ENCODE results near the gene ZNF454.
A peak's percentile ranks its signal among the peaks of the same experiment; 100 is the strongest.

Gene ZNF454

GRCh38 chr5:178993236-178993765 is 52.3 kb downstream of the ZNF454 start:
- no peak for DNase-seq (ENCODE audit: low read depth, low spot score)

- no peak for DNase-seq (ENCODE audit: low read depth, low spot score)
Measured at GRCh38 chr5:178993955-178994579, 53.1 kb downstream of the ZNF454 start.

GRCh38 chr5:178994580-178995340 is 53.8 kb downstream of the ZNF454 start, which contains the start of gene GRM6:
Gene GRM6, minus strand, starts transcription at chr5:178995320. Its CDS starts 376 bp downstream, at chr5:178994944.
- DNase-seq (ENCODE audit: low read depth, low spot score), result peak; percentile 29

- no peak for DNase-seq (ENCODE audit: low read depth, low spot score)
Measured at GRCh38 chr5:178995341-178995690, 54.3 kb downstream of the ZNF454 start.

- no peak for DNase-seq (ENCODE audit: low read depth, low spot score)
Measured at GRCh38 chr5:178996156-178996555, 55.2 kb downstream of the ZNF454 start.

GRCh38 chr5:178997191-178997590 is 56.2 kb downstream of the ZNF454 start:
- DNase-seq (ENCODE audit: low read depth, low spot score), result no peak

GRCh38 chr5:178998441-178998840 is 57.4 kb downstream of the ZNF454 start:
- DNase-seq (ENCODE audit: low read depth, low spot score), result no peak

GRCh38 chr5:179006564-179006963 is 65.6 kb downstream of the ZNF454 start:
- no peak for DNase-seq (ENCODE audit: low read depth, low spot score)

GRCh38 chr5:179008667-179009066 is 67.7 kb downstream of the ZNF454 start:
- no peak for DNase-seq (ENCODE audit: low read depth, low spot score)
